Forelimb muscle (tissue), 1 donor: ENCODE data around the gene CCNL2. TPM values are rescaled to one million over a fixed set of nuclear protein-coding genes. Genes with fewer than 3 reads are reported as not detected.
"Not testable (repeated sequence)": the region's sequence is repeated elsewhere in the genome, so short reads cannot be mapped to it uniquely, and the experiment has no call there.

Source experiments
- DNase-seq: peaks from one replicate; pipeline ENCODE4 v3.0.0-alpha.2; 2013; ENCODE audit warnings: low read depth
- polyA plus RNA-seq: library from polyadenylated mRNA; unstranded; fragments of 120-200 nt; gene quantifications from one replicate; pipeline ENCODE4 v1.2.1, GENCODE V29; 2013; ENCODE audit not compliant: insufficient read length

The CCNL2 gene
- 169 TPM for polyA plus RNA-seq

DNA sequence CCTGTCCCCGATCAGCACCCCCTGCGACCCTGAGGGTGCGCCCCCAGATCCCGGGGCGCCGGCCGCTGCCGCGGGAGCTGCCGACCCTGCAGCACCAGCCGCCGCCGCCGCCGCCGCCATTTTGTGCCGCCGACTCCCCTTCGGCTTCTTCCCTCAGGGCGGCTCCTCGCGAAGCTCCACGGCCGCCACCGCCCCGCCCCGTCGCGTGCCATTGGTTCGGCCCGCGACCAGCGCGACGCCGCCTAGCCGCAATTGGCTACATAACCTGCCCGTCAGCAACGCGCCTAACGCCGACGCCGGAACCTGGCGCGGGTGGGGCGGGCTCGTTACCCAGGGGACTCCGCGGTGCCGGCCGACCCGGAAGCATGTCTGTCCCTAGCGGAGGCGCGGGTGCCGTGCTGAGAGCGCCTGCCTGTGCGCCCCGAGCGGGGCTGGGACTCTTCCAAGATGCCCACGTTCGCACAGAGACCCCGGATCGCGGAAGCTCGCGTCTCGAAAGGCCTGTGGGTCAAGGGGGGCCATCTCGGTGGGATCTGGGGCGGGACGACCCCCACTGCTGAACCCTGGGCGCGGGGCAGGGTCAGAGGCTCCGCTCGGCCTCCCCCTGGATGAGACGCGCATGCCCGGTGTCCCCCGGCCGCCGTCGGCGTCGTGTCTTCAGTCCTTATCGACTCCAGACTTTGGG lies at the start of gene CCNL2:
Gene CCNL2, minus strand, starts transcription at position 149 of the 685 bp plus-strand sequence. Its CDS starts 29 bp downstream, at position 120.
- DNase-seq, result peak; percentile 85

DNA sequence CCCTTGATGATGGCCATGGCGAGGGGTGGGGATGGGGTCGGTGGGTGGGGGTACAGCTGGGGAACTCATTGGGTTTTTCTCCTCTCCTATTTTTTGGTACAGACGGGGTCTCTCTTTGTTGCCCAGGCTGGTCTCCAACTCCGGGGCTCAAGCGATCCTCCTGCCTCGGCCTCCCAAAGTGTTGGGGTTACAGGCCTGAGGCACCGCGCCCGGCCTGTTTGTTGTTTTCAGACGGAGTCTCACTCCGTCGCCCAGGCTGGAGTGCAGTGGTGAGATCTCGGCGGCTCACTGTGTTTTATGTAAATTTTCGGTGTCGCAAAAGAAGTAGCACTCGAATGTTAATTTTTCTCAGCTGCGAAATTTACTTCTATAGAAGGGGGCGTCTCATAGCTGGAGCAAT lies 47.5 kb upstream of the CCNL2 start:
- DNase-seq, result not testable (repeated sequence)

- DNase-seq, result no peak
These were observed 43.1 kb upstream of the CCNL2 start for GRCh38 chr1:1442069-1442770.

DNA sequence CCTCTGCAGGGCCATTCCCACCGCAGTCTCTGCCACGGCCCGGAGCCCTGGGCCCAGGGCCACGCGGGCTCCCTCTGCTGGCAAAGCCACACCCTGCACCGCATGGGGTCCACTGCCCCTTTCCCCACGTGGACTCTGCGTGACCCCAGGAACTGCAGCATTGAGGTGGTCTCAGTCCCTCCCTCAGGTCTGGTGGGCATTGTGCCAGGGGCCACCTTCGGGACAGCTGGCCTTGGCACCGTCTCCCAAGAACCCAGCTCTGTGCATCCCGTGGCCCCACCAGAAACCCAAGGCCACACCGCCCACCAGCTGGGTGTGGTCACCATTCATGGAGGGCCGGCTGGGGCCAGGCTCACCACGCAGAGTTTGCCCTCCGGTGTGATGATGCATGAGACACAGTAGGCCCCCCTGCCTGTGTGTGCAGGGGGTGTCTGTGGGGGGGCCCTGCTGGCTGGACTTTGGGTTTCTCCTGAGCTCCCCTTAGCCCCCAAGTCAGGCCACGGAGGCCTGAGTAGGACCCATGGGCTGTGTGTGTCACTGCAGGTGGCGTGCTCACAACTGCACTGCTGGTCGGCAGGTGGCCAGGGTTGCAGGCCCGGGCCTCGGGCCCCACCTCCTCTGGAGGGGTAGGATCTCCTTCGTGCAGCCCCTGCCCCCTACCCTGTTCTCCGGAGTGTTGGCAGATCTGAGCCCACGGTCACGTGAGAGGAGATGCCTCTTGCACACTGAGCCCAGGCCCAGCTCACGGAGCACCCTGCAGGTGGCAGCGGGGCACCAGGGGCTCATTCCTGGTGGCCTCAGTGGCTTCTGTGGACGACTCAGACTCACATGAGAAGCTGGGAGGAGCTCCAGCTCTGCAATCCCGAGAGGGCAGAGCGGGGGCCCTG lies 42.1 kb upstream of the CCNL2 start:
- no peak for DNase-seq

GRCh38 chr1:1440262-1441001 lies 41.3 kb upstream of the CCNL2 start:
- DNase-seq, result no peak

- no peak for DNase-seq
These were observed 40.6 kb upstream of the CCNL2 start for GRCh38 chr1:1439546-1440261.

- DNase-seq, result no peak
These were observed 39.6 kb upstream of the CCNL2 start for GRCh38 chr1:1438531-1439381.

DNA sequence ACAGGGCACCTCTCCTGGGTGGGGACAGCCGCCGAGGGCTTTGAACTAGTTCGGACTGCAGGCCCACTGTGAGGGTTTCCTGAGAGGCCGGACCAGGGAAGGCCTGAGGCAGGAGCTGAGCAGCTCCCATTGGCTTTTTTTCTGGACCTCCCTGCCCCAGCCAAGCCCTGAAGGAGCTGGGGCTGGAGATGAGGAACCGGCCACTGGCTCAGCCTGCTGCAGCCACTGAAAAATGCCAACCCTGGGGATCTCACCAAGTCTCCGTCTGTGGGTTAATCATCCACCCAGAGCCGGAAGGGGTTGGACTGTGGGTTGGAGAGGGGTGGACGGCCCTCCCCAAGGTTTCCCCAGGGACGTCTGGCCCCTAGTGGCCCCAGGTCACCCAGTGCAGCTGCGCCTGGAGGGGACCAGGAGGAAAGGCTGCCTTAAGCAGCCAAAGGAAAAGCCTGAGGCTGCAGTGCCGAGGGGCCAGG lies 38.8 kb upstream of the CCNL2 start:
- no peak for DNase-seq

DNA sequence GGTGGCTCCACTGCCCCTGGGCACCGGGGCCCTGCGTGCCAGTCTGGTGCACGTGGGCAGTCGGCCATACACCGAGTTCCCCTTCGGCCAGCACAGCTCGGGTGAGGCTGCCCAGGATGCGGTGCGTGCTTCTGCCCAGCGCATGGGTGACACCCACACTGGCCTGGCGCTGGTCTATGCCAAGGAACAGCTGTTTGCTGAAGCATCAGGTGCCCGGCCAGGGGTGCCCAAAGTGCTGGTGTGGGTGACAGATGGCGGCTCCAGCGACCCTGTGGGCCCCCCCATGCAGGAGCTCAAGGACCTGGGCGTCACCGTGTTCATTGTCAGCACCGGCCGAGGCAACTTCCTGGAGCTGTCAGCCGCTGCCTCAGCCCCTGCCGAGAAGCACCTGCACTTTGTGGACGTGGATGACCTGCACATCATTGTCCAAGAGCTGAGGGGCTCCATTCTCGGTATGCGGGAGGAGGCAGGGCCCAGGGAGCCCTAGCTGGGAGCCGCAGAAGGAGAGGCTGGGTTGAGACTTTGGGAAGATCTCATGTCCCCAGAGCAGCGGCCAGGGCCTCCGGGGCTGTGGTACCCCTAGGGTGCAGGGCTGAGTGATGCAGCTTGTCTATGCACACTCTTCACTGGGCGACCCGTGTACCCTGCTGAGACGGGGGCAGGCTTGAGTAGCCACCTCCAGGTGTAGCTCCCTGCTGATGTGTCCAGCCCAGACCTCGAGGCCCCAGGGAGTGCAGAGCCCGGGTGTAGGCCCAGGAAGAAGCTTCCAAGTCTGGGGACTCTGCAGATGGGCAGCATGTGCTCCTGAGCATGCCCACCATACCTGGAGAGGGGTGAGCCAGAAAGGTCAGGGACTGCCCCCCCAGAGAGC lies 38.1 kb upstream of the CCNL2 start:
- DNase-seq, result no peak

DNA sequence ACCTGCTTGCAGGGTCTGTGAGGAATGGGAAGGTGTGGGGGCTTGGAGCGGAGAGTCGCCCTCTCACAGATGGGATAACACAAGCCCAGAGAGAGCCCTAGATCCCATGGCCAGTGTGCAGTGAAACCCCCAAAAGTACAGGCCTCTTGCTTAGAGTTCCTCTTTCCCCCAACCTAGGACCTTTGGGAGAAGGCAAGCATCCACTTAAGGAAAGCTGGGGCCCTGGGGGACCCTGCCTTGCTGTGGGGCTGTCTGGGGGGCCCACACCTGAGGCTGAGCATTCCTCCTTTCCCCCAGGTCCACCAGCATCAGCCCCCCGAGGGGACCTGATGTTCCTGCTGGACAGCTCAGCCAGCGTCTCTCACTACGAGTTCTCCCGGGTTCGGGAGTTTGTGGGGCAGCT lies 37.5 kb upstream of the CCNL2 start:
- DNase-seq, result no peak

DNA sequence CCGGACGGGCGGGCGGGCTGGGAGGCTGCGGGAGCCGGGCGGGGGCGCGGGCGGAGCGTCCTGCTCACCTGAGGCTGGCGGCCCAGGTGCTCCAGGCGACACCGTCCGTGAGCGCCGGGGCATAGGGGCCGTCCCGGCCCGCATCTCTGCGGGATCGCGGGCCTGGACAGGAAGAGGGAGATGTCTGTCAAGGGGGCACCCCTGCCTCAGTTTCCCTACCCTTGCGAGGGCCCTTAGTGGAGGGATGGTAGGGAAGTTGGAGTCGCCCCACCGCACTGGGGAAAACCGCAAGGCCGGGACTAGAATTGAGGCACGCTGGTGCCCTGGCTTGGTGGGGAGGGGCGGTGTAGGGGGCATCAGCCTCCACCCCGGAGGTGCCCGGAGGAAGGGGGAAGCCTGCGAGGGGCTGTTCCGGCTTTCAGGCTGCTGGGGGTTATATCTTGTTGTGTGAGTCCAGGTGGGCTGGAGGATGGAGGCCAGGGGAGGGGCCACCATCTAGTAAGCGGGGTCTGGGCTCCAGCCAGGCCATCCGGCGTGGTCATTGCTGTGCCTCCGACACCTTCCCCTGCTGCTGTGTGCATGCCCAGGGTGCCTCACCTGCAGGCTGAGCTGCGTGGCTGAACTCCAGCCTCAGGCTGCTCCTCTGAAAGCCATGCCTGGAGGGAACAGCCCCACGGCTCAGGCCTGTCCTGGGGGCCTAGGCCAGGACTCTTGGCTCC lies 36.9 kb upstream of the CCNL2 start:
- DNase-seq, result no peak

DNA sequence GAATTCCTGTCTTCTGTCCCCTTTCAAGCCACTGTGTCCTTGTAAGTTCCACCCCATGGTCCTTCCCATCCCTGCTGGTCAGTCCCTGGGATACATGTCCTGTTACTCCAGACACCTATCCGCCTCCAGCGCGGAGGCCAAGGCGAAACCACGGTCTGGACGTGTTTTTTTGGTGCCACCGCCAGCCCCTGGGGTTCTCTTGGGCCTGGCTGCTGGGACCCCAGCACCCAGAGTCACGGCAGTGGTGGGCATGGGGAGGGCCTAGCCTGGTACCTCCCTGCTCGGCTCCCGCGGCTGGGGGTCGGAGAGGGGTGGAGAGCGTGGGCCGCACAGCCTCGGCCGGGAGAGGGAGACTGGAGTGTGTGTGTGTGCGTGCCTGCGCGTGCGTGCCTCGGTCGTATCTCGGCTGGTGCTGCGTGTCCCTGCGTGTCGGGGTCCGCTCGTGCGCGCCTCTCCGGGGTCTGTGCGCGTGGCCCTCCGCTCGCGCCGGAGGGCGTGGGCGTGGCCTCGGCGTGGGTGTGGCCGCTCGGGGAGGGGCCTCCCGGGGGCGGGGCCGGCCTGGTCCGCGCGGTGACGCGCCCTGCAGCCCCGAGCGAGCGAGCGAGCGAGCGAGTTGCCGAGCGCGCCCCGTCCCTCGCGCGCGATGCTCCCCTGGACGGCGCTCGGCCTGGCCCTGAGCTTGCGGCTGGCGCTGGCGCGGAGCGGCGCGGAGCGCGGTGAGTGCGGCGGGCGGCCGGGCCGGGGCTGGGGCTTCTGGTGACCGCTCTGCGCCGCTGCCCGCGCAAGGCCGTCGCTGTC lies 36.2 kb upstream of the CCNL2 start, which contains the start of gene VWA1:
Gene VWA1, plus strand, starts transcription at position 585 of the 798 bp plus-strand sequence. Its CDS starts 59 bp downstream, at position 644.
- DNase-seq, result no peak

DNA sequence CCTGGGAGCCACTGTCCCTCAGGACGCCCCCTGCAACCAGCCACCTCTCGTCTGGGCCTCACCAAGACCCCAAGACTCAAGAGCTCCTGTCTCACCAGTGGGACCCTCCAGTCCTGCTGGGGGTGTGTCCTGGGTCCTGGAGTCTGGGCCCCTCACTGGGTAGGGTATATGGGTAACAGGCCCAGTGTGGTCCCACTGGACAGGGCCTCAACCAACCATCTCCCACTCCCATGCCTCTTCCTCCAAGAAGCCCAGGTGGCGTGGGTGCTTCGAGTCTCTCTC lies 35.6 kb upstream of the CCNL2 start:
- DNase-seq, result no peak

DNA sequence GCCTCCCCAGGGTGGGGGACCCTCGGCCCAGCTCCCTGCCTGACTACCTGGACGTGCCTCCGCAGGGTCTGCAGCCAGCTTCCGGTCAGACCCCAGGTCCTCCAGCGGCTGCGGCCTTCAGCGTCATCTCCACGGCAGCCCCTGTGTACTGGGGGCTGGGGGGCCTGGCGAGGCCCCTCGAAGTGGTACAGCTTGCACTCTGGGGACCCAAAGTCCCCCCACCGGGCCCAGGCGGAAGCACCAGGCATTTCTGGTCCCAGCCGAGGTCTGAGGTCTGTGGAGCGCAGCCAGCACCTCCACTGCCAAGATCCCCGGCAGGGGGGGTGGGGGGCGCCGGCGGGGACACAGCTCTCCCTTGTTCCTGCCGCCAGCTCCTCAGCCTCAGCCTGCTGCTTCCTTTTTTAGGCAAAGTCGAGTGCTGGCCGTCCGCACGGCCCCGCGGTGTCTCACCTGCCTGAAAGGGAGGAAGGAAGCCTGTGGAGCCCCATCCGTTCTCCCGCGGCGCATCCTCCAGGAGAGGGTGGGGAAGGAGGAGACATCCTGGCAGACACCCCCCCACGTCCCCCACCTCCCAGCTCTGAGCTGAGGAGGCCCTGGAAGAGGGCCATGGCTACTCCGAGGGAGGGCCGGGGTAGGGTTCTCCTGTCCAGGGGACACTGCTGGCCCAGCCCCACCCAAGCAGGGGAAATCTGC lies 35.1 kb upstream of the CCNL2 start:
- DNase-seq, result no peak

DNA sequence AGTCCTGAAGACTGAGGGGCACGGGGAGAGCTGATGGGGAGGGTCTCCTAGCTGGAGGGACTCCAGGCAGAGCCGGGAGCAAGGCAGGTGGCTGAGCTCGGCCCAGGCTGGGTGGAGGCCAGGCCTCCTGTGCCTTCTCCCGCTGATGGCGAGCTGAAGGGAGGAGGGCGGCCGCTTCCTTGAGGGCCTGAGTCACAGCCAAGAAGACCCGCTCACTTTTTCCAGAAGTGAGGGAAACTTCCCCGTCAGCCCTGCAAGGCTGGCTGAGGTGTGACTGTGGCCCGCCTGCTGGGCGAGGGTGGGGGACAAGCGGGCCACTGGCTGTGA lies 34.6 kb upstream of the CCNL2 start:
- no peak for DNase-seq

GRCh38 chr1:1432951-1433803 lies 34.0 kb upstream of the CCNL2 start:
- no peak for DNase-seq
